SK-N-SH (cell line): ENCODE measurements around the gene C7. TPM values are rescaled to one million over a fixed set of nuclear protein-coding genes. Genes with fewer than 3 reads are reported as not detected.

Source experiments
- CTCF ChIA-PET: fragments of 300-600, 350-600 bp; formaldehyde crosslinking; extraction: SDS; loops from one replicate; lab custom pipeline; 2021; lab: Yijun Ruan, JAX
- POLR2A ChIA-PET: fragments of 350-600 bp; sonication (Branson Sonifier 250); formaldehyde crosslinking; extraction: SDS; loops from one replicate; lab custom pipeline; 2020; ENCODE audit warnings: antibody characterized with exemption, inconsistent platforms; lab: Yijun Ruan, JAX
- DNase-seq: peaks from one replicate; pipeline ENCODE4 v3.0.0; 2012
- H2AFZ ChIP-seq: fragments of 200-600 bp; sonication (generic); 2 replicates; pipeline ENCODE4 v1.8.1; 2016; ENCODE audit warnings: antibody characterized with exemption, mild to moderate bottlenecking, low read depth
- H3F3A ChIP-seq: fragments of 200-600 bp; sonication (generic); replicated peaks from 2 replicates; pipeline ENCODE3; 2016; ENCODE audit warnings: antibody characterized with exemption, mild to moderate bottlenecking; ENCODE audit not compliant: insufficient read depth
- H3K27ac ChIP-seq, 2 experiments: fragments of 200-500 bp in 1 of 2; fragments of 200-600 bp in 1 of 2; sonication (Bioruptor generic) in 1 of 2; sonication (generic), shearing (Covaris generic) in 1 of 2; 2 replicates each; pipeline versions ENCODE4 v1.5.1 to v1.6.1; 2014 to 2016; ENCODE audit warnings: low read depth in 2 of 2, inconsistent platforms in 1 of 2, low read length in 1 of 2, mild to moderate bottlenecking in 1 of 2, mixed read lengths in 1 of 2
- H3K27me3 ChIP-seq: fragments of 200-600 bp; sonication (generic), shearing (Covaris generic); 2 replicates; pipeline ENCODE4 v1.6.1; 2016; ENCODE audit warnings: mixed run types; ENCODE audit not compliant: insufficient read depth
- H3K36me3 ChIP-seq, 2 experiments: fragments of 200-500 bp in 1 of 2; fragments of 200-600 bp in 1 of 2; sonication (Bioruptor generic) in 1 of 2; sonication (generic) in 1 of 2; replicated peaks in 1 of 2; 2 replicates each; pipeline versions ENCODE3 to v1.5.1; 2014 to 2016; ENCODE audit warnings: low read length in 1 of 2, mild to moderate bottlenecking in 1 of 2; ENCODE audit not compliant: insufficient read depth in 2 of 2, control insufficient read depth in 1 of 2
- H3K4me1 ChIP-seq, 2 experiments: fragments of 200-500 bp in 1 of 2; fragments of 200-600 bp in 1 of 2; sonication (Bioruptor generic) in 1 of 2; sonication (generic), shearing (Covaris generic) in 1 of 2; 2 replicates each; pipeline versions ENCODE4 v1.5.1 to v1.6.1; 2014 to 2016; ENCODE audit warnings: low read depth in 1 of 2, low read length in 1 of 2, mixed run types in 1 of 2; ENCODE audit not compliant: insufficient read depth in 2 of 2, control insufficient read depth in 1 of 2
- H3K4me2 ChIP-seq: fragments of 200-600 bp; sonication (generic), shearing (Covaris generic); 2 replicates; pipeline ENCODE4 v1.6.1; 2017; ENCODE audit warnings: mixed run types
- H3K4me3 ChIP-seq, 2 experiments: fragments of 200-500 bp in 1 of 2; fragments of 200-600 bp in 1 of 2; sonication (Bioruptor generic) in 1 of 2; sonication (generic), shearing (Covaris generic) in 1 of 2; 2 replicates each; pipeline versions ENCODE4 v1.5.1 to v1.8.1; 2014 to 2016; ENCODE audit warnings: low read depth in 2 of 2, inconsistent platforms in 1 of 2, low read length in 1 of 2, mild to moderate bottlenecking in 1 of 2, mixed read lengths in 1 of 2, moderate library complexity in 1 of 2
- H3K79me2 ChIP-seq: fragments of 200-600 bp; sonication (generic); 2 replicates; pipeline ENCODE4 v1.8.1; 2017; ENCODE audit warnings: mild to moderate bottlenecking; ENCODE audit not compliant: insufficient read depth
- H3K9ac ChIP-seq: fragments of 200-600 bp; sonication (generic); 2 replicates; pipeline ENCODE4 v1.6.1; 2017; ENCODE audit warnings: mixed run types
- H3K9me2 ChIP-seq: fragments of 200-600 bp; sonication (generic); 2 replicates; pipeline ENCODE4 v1.6.1; 2017; ENCODE audit warnings: mixed run types
- H3K9me3 ChIP-seq: fragments of 200-600 bp; sonication (generic); 2 replicates; pipeline ENCODE4 v1.6.1; 2017; ENCODE audit warnings: mixed run types, mild to moderate bottlenecking, moderate library complexity
- H4K20me1 ChIP-seq: fragments of 200-600 bp; sonication (generic); 2 replicates; pipeline ENCODE4 v1.6.1; 2017; ENCODE audit warnings: mild to moderate bottlenecking, mixed run types; ENCODE audit not compliant: insufficient read depth
- CHD2 ChIP-seq: fragments of 150-350 bp; IDR thresholded peaks from 2 replicates; pipeline ENCODE4 v1.6.1; 2018; ENCODE audit warnings: low read length; ENCODE audit not compliant: partially characterized antibody
- FOSL2 ChIP-seq: IDR thresholded peaks from 2 replicates; pipeline ENCODE4 v1.4.0; 2012; ENCODE audit warnings: low read depth, mild to moderate bottlenecking, moderate library complexity, borderline replicate concordance
- FOXM1 ChIP-seq: IDR thresholded peaks from 2 replicates; pipeline ENCODE4 v1.4.0; 2012; ENCODE audit warnings: low read depth, mild to moderate bottlenecking
- JUND ChIP-seq: IDR thresholded peaks from 2 replicates; pipeline ENCODE4 v1.4.0; 2012
- MXI1 ChIP-seq: IDR thresholded peaks from 2 replicates; pipeline ENCODE4 v1.6.1; 2012; ENCODE audit warnings: mild to moderate bottlenecking, low read depth, low read length, improper control_type of control experiment
- NFIC ChIP-seq: IDR thresholded peaks from 2 replicates; pipeline ENCODE4 v1.4.0; 2012; ENCODE audit warnings: borderline replicate concordance
- POLR2AphosphoS5 ChIP-seq: IDR thresholded peaks from 2 replicates; pipeline ENCODE4 v1.6.1; 2012; ENCODE audit warnings: low read depth, low read length
- RCOR1 ChIP-seq: fragments of 150-350 bp; IDR thresholded peaks from 2 replicates; pipeline ENCODE4 v1.6.1; 2017; ENCODE audit warnings: antibody characterized with exemption, low read length
- RFX5 ChIP-seq: IDR thresholded peaks from 2 replicates; pipeline ENCODE4 v1.6.1; 2012; ENCODE audit warnings: mild to moderate bottlenecking, improper control_type of control experiment, low read length
- TEAD4 ChIP-seq: IDR thresholded peaks from 2 replicates; pipeline ENCODE4 v1.4.0; 2012; ENCODE audit warnings: mild to moderate bottlenecking, borderline replicate concordance; ENCODE audit not compliant: insufficient read depth
- WGBS: methylation state at CpG from one replicate; pipeline ENCODE4 v1.1.6; 2017; ENCODE audit warnings: low lambda C conversion rate; 5-methylcytosine and 5-hydroxymethylcytosine counted together
- polyA plus RNA-seq, 3 experiments: library from polyadenylated mRNA; depleted of rRNA; stranded (reverse); fragments of >200 nt; gene quantifications; 2 replicates each; pipeline ENCODE4 v1.2.3, GENCODE V29; 2012
- TF ChIP-seq, protein P1 (sequence below): IDR thresholded peaks from 2 replicates; pipeline ENCODE4 v1.4.0; 2012; ENCODE audit warnings: low read depth, borderline replicate concordance
- TF ChIP-seq, protein P2 (sequence below): IDR thresholded peaks from 2 replicates; pipeline ENCODE4 v1.4.0; 2012; ENCODE audit warnings: low read depth
- TF ChIP-seq, protein P3 (sequence below): fragments of 150-350 bp; IDR thresholded peaks from 2 replicates; pipeline ENCODE4 v1.6.1; 2016; ENCODE audit warnings: mild to moderate bottlenecking, low read depth, low read length
- TF ChIP-seq, protein P4 (sequence below): IDR thresholded peaks from 2 replicates; pipeline ENCODE4; 2012
- TF ChIP-seq, protein P5 (sequence below): fragments of 150-350 bp; IDR thresholded peaks from 2 replicates; pipeline ENCODE4 v1.6.1; 2017; ENCODE audit warnings: antibody characterized with exemption, low read length, low read depth, borderline replicate concordance

The C7 gene
- polyA plus RNA-seq, 1 of the 3 experiments (the other 2 are of a cell fraction) = 11.1 TPM

DNA sequence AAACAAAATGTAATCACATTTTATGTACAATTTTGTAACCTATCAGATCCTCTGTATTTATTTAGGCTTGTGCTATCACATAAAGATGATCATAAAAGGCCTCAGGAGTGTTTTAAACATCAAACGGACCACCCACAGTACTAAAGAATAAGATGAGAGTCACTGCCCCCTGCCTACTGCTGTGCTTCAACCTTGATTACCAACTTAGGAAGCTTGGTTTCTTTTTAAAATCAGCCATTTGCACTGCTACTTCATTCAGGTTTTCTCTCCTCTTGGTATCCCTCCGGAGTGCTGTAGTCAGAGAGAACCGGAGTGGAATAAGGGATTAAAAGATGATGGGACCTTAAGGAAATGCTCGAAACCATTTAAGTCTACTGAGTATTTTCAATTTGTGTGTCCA, 6.9 kb downstream of the C7 start:
- Histone ChIP-seq H3K4me1 (peaks cover 0 to 4% of the 10 kb centered on the region in 2 experiments; a peak in 1 of 4 replicates), H3K9me3 (no peaks in the 10 kb centered on the region), H3F3A (no peaks in the 10 kb centered on the region), H3K9ac (no peak overlapping the region), H4K20me1 (no peaks in the 10 kb centered on the region), H3K79me2 (no peaks in the 10 kb centered on the region), H3K4me2 (no peak overlapping the region), H2AFZ (no peak overlapping the region), H3K27ac (no peak overlapping the region), H3K9me2 (0 out of 2 replicates have a peak, but pooled peaks cover 5% of the 10 kb centered on the region), H3K36me3 (no peaks in the 10 kb centered on the region), H3K27me3 (no peaks in the 10 kb centered on the region), H3K4me3 (no peak overlapping the region)
- ChIA-PET CTCF (interaction anchor here (2.1 kb wide), 1 partner anchor 12 kb away, joined by 14 read pairs; no protein-coding TSS in a partner anchor), POLR2A (no interaction called here)
- TF ChIP-seq FOXM1 = no peak
- TF ChIP-seq, protein P1, sequence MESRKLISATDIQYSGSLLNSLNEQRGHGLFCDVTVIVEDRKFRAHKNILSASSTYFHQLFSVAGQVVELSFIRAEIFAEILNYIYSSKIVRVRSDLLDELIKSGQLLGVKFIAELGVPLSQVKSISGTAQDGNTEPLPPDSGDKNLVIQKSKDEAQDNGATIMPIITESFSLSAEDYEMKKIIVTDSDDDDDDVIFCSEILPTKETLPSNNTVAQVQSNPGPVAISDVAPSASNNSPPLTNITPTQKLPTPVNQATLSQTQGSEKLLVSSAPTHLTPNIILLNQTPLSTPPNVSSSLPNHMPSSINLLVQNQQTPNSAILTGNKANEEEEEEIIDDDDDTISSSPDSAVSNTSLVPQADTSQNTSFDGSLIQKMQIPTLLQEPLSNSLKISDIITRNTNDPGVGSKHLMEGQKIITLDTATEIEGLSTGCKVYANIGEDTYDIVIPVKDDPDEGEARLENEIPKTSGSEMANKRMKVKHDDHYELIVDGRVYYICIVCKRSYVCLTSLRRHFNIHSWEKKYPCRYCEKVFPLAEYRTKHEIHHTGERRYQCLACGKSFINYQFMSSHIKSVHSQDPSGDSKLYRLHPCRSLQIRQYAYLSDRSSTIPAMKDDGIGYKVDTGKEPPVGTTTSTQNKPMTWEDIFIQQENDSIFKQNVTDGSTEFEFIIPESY = no peak
- 41% methylated on average over 4 of the region's 4 CpGs for WGBS
- no peak for DNase-seq

DNA sequence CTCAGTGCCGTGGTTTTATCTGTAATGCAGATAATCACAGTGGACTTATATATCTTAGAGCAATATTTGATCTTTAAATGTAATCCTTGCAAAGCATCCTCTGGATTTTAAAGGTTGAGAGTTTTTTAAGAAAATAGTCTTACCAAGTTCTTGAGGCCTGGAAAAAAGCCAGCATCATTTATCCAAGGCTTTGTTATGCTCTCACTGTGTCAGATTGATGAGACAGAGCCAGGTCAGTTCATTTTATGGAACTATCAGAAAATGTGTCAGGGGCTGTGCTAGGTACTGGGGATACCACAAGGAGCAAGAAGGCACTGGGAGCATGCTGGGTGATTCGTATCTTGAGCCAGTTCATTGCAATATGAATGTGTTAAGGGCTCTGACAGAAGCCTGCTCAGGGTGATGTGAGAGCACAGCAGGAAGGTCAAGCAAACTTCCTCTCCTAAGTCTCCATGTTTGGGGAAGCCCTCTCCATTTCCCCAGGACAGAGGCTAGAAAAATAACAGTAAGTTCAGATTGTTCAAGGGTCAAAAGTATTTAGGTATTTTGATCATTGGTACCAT, 19.7 kb downstream of the C7 start:
- no peak overlapping the region for H3K27ac ChIP-seq
- no peaks in the 10 kb centered on the region for H3K9me2 ChIP-seq
- 19% methylated on average over 2 of the region's 2 CpGs for WGBS
- no peak for DNase-seq
- H4K20me1 ChIP-seq = no peaks in the 10 kb centered on the region
- H3K79me2 ChIP-seq = no peaks in the 10 kb centered on the region
- no peak overlapping the region for H3K4me3 ChIP-seq
- H3K9ac ChIP-seq = no peak overlapping the region
- no peak overlapping the region for H2AFZ ChIP-seq
- TF ChIP-seq FOXM1 (no peak), RFX5 (no peak), NFIC (no peak), TEAD4 (no peak), RCOR1 (no peak), CHD2 (no peak), JUND (no peak), FOSL2 (no peak), MXI1 (no peak), POLR2AphosphoS5 (no peak)
- TF ChIP-seq, protein P1 = no peak
- TF ChIP-seq, protein P2, sequence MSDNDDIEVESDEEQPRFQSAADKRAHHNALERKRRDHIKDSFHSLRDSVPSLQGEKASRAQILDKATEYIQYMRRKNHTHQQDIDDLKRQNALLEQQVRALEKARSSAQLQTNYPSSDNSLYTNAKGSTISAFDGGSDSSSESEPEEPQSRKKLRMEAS = no peak
- TF ChIP-seq, protein P3, sequence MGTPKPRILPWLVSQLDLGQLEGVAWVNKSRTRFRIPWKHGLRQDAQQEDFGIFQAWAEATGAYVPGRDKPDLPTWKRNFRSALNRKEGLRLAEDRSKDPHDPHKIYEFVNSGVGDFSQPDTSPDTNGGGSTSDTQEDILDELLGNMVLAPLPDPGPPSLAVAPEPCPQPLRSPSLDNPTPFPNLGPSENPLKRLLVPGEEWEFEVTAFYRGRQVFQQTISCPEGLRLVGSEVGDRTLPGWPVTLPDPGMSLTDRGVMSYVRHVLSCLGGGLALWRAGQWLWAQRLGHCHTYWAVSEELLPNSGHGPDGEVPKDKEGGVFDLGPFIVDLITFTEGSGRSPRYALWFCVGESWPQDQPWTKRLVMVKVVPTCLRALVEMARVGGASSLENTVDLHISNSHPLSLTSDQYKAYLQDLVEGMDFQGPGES = no peak
- TF ChIP-seq, protein P4, sequence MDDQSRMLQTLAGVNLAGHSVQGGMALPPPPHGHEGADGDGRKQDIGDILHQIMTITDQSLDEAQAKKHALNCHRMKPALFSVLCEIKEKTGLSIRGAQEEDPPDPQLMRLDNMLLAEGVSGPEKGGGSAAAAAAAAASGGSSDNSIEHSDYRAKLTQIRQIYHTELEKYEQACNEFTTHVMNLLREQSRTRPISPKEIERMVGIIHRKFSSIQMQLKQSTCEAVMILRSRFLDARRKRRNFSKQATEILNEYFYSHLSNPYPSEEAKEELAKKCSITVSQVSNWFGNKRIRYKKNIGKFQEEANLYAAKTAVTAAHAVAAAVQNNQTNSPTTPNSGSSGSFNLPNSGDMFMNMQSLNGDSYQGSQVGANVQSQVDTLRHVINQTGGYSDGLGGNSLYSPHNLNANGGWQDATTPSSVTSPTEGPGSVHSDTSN = no peak
- TF ChIP-seq, protein P5, sequence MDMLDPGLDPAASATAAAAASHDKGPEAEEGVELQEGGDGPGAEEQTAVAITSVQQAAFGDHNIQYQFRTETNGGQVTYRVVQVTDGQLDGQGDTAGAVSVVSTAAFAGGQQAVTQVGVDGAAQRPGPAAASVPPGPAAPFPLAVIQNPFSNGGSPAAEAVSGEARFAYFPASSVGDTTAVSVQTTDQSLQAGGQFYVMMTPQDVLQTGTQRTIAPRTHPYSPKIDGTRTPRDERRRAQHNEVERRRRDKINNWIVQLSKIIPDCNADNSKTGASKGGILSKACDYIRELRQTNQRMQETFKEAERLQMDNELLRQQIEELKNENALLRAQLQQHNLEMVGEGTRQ = no peak
- H3K36me3 ChIP-seq = peaks cover 0 to 3% of the 10 kb centered on the region in 2 experiments
- no peaks in the 10 kb centered on the region for H3K27me3 ChIP-seq
- no peak overlapping the region for H3K4me2 ChIP-seq
- CTCF ChIA-PET = no interaction called here
- no peaks in the 10 kb centered on the region for H3K4me1 ChIP-seq
- H3F3A ChIP-seq = no peaks in the 10 kb centered on the region
- POLR2A ChIA-PET = no interaction called here
- H3K9me3 ChIP-seq = peaks cover 4% of the 10 kb centered on the region; the same call in 1 of the 2 replicates
